Testis (tissue), 3 donors: Measurements from ENCODE around the gene LRP8. TPM values are rescaled to one million over a fixed set of nuclear protein-coding genes. Genes with fewer than 3 reads are reported as not detected.

ENCODE experiments used
- DNase-seq: peaks from one replicate; pipeline ENCODE4 v3.0.0-alpha.2; 2019
- H3K27ac ChIP-seq, 2 donors: fragments of 200-600 bp; sonication (generic); one replicate each; pipeline ENCODE4 v1.5.1; 2019
- H3K27me3 ChIP-seq: fragments of 200-600 bp; sonication (generic); one replicate; pipeline ENCODE4 v1.5.1; 2019
- H3K36me3 ChIP-seq: fragments of 200-600 bp; sonication (generic); one replicate; pipeline ENCODE4 v1.5.1; 2017; ENCODE audit warnings: low read depth; ENCODE audit errors: missing control alignments
- H3K4me1 ChIP-seq: fragments of 200-600 bp; sonication (generic); one replicate; pipeline ENCODE4 v1.5.1; 2019
- H3K4me3 ChIP-seq, 2 donors: fragments of 200-600 bp; sonication (generic); one replicate each; pipeline ENCODE4 v1.5.1; 2017 to 2019
- H3K9me3 ChIP-seq: fragments of 200-600 bp; sonication (generic); one replicate; pipeline ENCODE4 v1.5.1; 2017
- POLR2A ChIP-seq: fragments of 450-650 bp; IDR thresholded peaks from one replicate; pipeline ENCODE4 v1.6.1; 2017; ENCODE audit warnings: antibody characterized with exemption, mild to moderate bottlenecking, moderate library complexity
- WGBS, 2 donors: methylation state at CpG; one replicate each; pipeline ENCODE4 v1.1.5; 2018; 5-methylcytosine and 5-hydroxymethylcytosine counted together
- intact Hi-C: fragments of 100-400 bp; cut with DNase I; formaldehyde crosslinking; loops from one replicate; pipeline ENCODE4 v1.15.1; 2023; ENCODE audit warnings: low total_unique reads
- polyA plus RNA-seq: library from polyadenylated mRNA; stranded (reverse); fragments of 350-450 nt; fragmentation: Illumina TruSeq; extraction: RNeasy Lipid Tissue Mini Kit (QIAGEN cat#74804); gene quantifications from one replicate; pipeline ENCODE4 v1.2.3, GENCODE V29; 2014; ENCODE audit warnings: low read depth, low replicate concordance; ENCODE audit not compliant: insufficient read depth
- total RNA-seq, 2 donors: library from RNA; depleted of rRNA; stranded (reverse); fragments of >200 nt; gene quantifications; one replicate each; pipeline ENCODE4 v1.2.3, GENCODE V29; 2016
- TF ChIP-seq, protein P1 (sequence below), 3 experiments: fragments of 450-650 bp in 2 of 3; fragments of 200-600 bp in 1 of 3; sonication (generic) in 1 of 3; IDR thresholded peaks; one replicate each; pipeline ENCODE4 v1.5.1; 2016 to 2019; ENCODE audit warnings: antibody characterized with exemption in 3 of 3, mild to moderate bottlenecking in 2 of 3, moderate library complexity in 1 of 3

The LRP8 gene
- total and polyA plus RNA-seq, 3 donors from 2014 or later = 64.3 to 253 (median 223) TPM

DNA sequence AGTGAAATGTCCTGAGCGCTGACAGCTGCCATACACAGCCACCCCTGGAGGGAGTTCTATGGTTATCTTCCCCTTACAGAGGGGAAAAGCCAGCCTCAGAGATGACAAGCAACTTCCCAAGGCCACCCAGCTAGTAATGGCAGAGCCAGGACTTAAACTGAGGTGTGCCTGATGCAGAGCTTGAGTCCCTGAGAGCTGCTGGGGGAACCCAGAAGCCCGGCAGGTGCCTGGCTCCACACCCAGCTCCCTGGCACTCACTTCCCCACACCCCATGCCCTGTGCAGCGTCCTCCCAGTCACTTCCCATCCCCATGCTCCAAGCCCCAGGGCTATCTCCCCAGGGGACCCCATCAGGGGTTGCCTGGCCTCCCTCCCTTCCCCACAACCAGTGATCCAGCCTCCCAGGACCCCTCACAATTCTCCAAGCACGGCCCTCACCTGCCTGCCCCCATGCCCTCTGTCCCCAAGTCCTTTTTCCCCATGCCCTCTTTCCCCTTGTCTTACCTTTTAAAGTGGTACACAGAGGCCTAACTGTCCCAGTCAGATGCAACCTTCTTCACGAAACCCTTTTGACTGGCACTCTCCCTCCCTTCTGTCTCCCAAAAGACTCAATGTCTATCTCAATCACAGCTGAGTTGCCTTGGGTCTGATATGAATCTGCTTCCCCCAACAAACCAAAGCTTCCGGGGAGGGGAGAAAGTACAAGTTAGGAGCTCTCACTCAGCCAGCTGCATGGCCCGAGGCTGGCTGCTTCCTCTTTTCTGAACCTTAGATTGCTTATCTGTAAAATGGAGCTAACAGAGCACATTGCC is 39.8 kb upstream of the LRP8 start:
- H3K27ac ChIP-seq = peak overlapping the region in 1 of 2 donors; percentile 56
- intact Hi-C loops = no loop called here
- TF ChIP-seq POLR2A = no peak
- TF ChIP-seq, protein P1, sequence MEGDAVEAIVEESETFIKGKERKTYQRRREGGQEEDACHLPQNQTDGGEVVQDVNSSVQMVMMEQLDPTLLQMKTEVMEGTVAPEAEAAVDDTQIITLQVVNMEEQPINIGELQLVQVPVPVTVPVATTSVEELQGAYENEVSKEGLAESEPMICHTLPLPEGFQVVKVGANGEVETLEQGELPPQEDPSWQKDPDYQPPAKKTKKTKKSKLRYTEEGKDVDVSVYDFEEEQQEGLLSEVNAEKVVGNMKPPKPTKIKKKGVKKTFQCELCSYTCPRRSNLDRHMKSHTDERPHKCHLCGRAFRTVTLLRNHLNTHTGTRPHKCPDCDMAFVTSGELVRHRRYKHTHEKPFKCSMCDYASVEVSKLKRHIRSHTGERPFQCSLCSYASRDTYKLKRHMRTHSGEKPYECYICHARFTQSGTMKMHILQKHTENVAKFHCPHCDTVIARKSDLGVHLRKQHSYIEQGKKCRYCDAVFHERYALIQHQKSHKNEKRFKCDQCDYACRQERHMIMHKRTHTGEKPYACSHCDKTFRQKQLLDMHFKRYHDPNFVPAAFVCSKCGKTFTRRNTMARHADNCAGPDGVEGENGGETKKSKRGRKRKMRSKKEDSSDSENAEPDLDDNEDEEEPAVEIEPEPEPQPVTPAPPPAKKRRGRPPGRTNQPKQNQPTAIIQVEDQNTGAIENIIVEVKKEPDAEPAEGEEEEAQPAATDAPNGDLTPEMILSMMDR (IDR thresholded peaks at IDR 0.05) = no peak
- no peaks in the 10 kb centered on the region for H3K27me3 ChIP-seq
- H3K4me1 ChIP-seq = peaks cover 21% of the 10 kb centered on the region
- peak; percentile 14 for DNase-seq
- no peak overlapping the region for H3K4me3 ChIP-seq
- 70 to 79% methylated on average over 7 of the region's 7 CpGs for WGBS, 2 donors
- no peaks in the 10 kb centered on the region for H3K36me3 ChIP-seq
- H3K9me3 ChIP-seq = no peaks in the 10 kb centered on the region

GRCh38 chr1:53366901-53367502 is 39.1 kb upstream of the LRP8 start:
- intact Hi-C loops = no loop called here
- TF ChIP-seq POLR2A = no peak
- TF ChIP-seq, protein P1 (IDR thresholded peaks at IDR 0.05) = no peak
- H3K27me3 ChIP-seq = no peaks in the 10 kb centered on the region
- H3K4me1 ChIP-seq = peaks cover 21% of the 10 kb centered on the region
- H3K36me3 ChIP-seq = no peaks in the 10 kb centered on the region
- 91 to 94% methylated on average over 12 of the region's 12 CpGs for WGBS, 2 donors
- no peak overlapping the region for H3K27ac ChIP-seq
- no peak overlapping the region for H3K4me3 ChIP-seq
- peak; percentile 7 for DNase-seq
- no peaks in the 10 kb centered on the region for H3K9me3 ChIP-seq

- H3K9me3 ChIP-seq = no peaks in the 10 kb centered on the region
- no peak overlapping the region for H3K4me3 ChIP-seq
- H3K27ac ChIP-seq = no peak overlapping the region
- H3K36me3 ChIP-seq = no peaks in the 10 kb centered on the region
- intact Hi-C loops = no loop called here
- peaks cover 18% of the 10 kb centered on the region for H3K4me1 ChIP-seq
- H3K27me3 ChIP-seq = no peaks in the 10 kb centered on the region
- no peak for TF ChIP-seq POLR2A
- TF ChIP-seq, protein P1 (IDR thresholded peaks at IDR 0.05) = no peak
- DNase-seq = peak; percentile 32
- WGBS, 2 donors = 52 to 55% methylated on average over 12 of the region's 12 CpGs
These were observed 37.7 kb upstream of the LRP8 start for GRCh38 chr1:53365437-53366063.

- Histone ChIP-seq H3K27ac (no peak overlapping the region), H3K36me3 (no peaks in the 10 kb centered on the region), H3K9me3 (no peaks in the 10 kb centered on the region), H3K4me3 (no peak overlapping the region), H3K4me1 (peaks cover 5% of the 10 kb centered on the region), H3K27me3 (no peaks in the 10 kb centered on the region)
- no peak for TF ChIP-seq POLR2A
- TF ChIP-seq, protein P1 (IDR thresholded peaks at IDR 0.05) = no peak
- intact Hi-C loops = no loop called here
- WGBS, 2 donors = 92 to 95% methylated on average over 8 to 9 of the region's 9 CpGs
- peak; percentile 12 for DNase-seq
These were observed 35.2 kb upstream of the LRP8 start for GRCh38 chr1:53362851-53363642.
